OCI-LY1 (cell line): ENCODE measurements around the gene ABCA4.

Experiments
- EZH2 ChIP-seq: fragments of 200-600 bp; sonication (generic), shearing (Covaris generic); IDR thresholded peaks from 2 replicates; pipeline ENCODE4 v1.8.0; 2017; ENCODE audit warnings: borderline replicate concordance, mixed run types, mild to moderate bottlenecking, antibody characterized with exemption, low read length, moderate library complexity, mixed read lengths
- TF ChIP-seq, protein P1 (sequence below): fragments of 200-600 bp; sonication (generic), shearing (Covaris generic); IDR thresholded peaks from 2 replicates; pipeline ENCODE4 v1.5.1; 2017; ENCODE audit warnings: mild to moderate bottlenecking, antibody characterized with exemption, low read length, moderate library complexity, mixed read lengths

DNA sequence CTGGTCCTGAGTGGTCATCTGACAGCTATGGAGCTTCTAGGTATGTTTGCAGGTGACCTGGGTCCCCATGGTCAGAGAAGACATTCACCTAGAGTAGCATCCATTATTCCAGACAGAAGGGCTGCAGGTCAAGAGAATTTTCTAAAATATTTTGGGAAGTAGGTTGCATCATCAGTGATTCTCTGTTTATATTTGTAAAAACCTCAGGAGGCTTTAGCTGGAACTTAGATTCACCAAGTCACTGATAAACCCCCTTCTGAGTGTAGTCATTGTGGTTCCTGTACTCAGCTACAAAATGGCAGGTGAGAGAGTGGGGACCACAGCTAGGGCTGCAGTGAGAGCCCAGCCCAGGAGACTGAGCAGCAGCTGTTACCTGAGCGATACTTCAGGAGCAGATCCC is 78.6 kb downstream of the ABCA4 start:
- TF ChIP-seq, protein P1, sequence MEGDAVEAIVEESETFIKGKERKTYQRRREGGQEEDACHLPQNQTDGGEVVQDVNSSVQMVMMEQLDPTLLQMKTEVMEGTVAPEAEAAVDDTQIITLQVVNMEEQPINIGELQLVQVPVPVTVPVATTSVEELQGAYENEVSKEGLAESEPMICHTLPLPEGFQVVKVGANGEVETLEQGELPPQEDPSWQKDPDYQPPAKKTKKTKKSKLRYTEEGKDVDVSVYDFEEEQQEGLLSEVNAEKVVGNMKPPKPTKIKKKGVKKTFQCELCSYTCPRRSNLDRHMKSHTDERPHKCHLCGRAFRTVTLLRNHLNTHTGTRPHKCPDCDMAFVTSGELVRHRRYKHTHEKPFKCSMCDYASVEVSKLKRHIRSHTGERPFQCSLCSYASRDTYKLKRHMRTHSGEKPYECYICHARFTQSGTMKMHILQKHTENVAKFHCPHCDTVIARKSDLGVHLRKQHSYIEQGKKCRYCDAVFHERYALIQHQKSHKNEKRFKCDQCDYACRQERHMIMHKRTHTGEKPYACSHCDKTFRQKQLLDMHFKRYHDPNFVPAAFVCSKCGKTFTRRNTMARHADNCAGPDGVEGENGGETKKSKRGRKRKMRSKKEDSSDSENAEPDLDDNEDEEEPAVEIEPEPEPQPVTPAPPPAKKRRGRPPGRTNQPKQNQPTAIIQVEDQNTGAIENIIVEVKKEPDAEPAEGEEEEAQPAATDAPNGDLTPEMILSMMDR, result no peak
- no peak for TF ChIP-seq EZH2
